Sigmoid colon (tissue), 7 donors: ENCODE data around the gene KCNH4. TPM values are rescaled to one million over a fixed set of nuclear protein-coding genes. Genes with fewer than 3 reads are reported as not detected.
"Not testable (repeated sequence)": the region's sequence is repeated elsewhere in the genome, so short reads cannot be mapped to it uniquely, and the experiment has no call there.

Experiments used
- DNase-seq: peaks from one replicate; pipeline ENCODE4 v3.0.0-alpha.2; 2019
- H3K27ac ChIP-seq, 4 donors: fragments of 200-600 bp; sonication (generic); one replicate each; pipeline ENCODE4 v1.5.1; 2016 to 2019; ENCODE audit warnings: mild to moderate bottlenecking in 1 of 4
- H3K27me3 ChIP-seq, 3 donors: fragments of 200-600 bp; sonication (generic); one replicate each; pipeline ENCODE4 v1.5.1; 2019; ENCODE audit warnings: mild to moderate bottlenecking in 1 of 3
- H3K36me3 ChIP-seq, 4 donors: fragments of 200-600 bp; sonication (generic); one replicate each; pipeline ENCODE4 v1.5.1; 2016 to 2019
- H3K4me1 ChIP-seq, 4 donors: fragments of 200-600 bp; sonication (generic); one replicate each; pipeline ENCODE4 v1.5.1; 2017 to 2019
- H3K4me3 ChIP-seq, 4 donors: fragments of 200-600 bp; sonication (generic); one replicate each; pipeline ENCODE4 v1.5.1; 2017 to 2019; ENCODE audit warnings: mild to moderate bottlenecking in 2 of 4, moderate library complexity in 1 of 4
- H3K9me3 ChIP-seq, 4 donors: fragments of 200-600 bp in 3 of 4; sonication (generic) in 3 of 4; one replicate each; pipeline versions ENCODE4 v1.5.1 to v1.6.1; 2013 to 2019
- EP300 ChIP-seq, 4 donors: sonication (generic); formaldehyde crosslinking; IDR thresholded peaks; one replicate each; pipeline ENCODE4 v1.6.1; 2017; ENCODE audit warnings: antibody characterized with exemption in 4 of 4
- POLR2A ChIP-seq, 2 donors: fragments of 450-650 bp; IDR thresholded peaks; one replicate each; pipeline ENCODE4 v1.6.1; 2016; ENCODE audit warnings: antibody characterized with exemption in 2 of 2, mild to moderate bottlenecking in 2 of 2, moderate library complexity in 2 of 2
- POLR2AphosphoS5 ChIP-seq, 4 donors: sonication (generic); formaldehyde crosslinking; IDR thresholded peaks; one replicate each; pipeline ENCODE4 v1.6.1; 2017; ENCODE audit warnings: antibody characterized with exemption in 4 of 4
- WGBS, 2 donors: extraction: QIAGEN DNeasy Blood & Tissue Kit; methylation state at CpG; one replicate each; pipeline ENCODE4 v1.1.7; 2013; 5-methylcytosine and 5-hydroxymethylcytosine counted together
- intact Hi-C: fragments of 100-400 bp; cut with DNase I; formaldehyde crosslinking; loops from one replicate; pipeline ENCODE4 v1.15.1; 2023
- polyA plus RNA-seq, 3 donors: library from polyadenylated mRNA; stranded (reverse); fragments of 200-250 nt; gene quantifications; one replicate each; pipeline ENCODE4 v1.2.3, GENCODE V29; 2013
- total RNA-seq, 4 donors: library from RNA; depleted of rRNA; stranded (reverse); fragments of >200 nt; gene quantifications; one replicate each; pipeline ENCODE4 v1.1.0, GENCODE V29; 2016
- TF ChIP-seq, protein P1 (sequence below), 4 experiments: fragments of 450-650 bp in 3 of 4; fragments of 200-600 bp in 1 of 4; IDR thresholded peaks; one replicate each; pipeline ENCODE4 v1.5.1; 2016 to 2019; ENCODE audit warnings: antibody characterized with exemption in 4 of 4, mild to moderate bottlenecking in 3 of 4, moderate library complexity in 2 of 4
- donor health status: healthy with polysubstance abuse.
- donor health status: Bipolar disorder and iron deficiency.
- donor health status: healthy.

Gene KCNH4
- total and polyA plus RNA-seq, 7 donors: 0.25 TPM; not detected in 6

DNA sequence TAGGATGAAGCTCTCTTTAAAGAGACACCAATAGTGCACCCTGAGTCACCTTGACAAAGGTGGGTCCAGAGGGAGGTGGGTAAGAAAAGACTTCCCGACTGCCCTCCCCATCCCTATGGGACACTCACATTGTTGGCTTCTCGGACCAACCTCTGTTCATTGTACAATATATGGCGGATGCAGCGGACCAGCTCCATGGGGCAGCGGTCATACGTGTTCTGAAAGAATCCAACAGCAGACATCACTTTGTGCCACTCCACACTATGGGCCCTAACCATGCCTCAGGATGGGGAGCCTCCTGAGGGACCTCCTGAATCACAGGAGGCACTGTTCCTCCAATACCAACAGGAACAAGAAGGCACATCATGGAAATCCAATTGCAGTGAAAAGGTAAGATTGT lies 43.7 kb upstream of the KCNH4 start:
- H3K27ac ChIP-seq: no peak overlapping the region
- peaks cover 4 to 66% (median 26%) of the 10 kb centered on the region in 4 donors for H3K36me3 ChIP-seq
- no peak for DNase-seq
- no peaks in the 10 kb centered on the region for H3K27me3 ChIP-seq
- no peaks in the 10 kb centered on the region for H3K9me3 ChIP-seq
- H3K4me1 ChIP-seq: peaks cover 0 to 17% (median 15%) of the 10 kb centered on the region in 4 donors
- intact Hi-C loops: loop anchor here (5.0 kb wide), 1 partner anchor 63 kb away; the partner anchor contains the start of gene STAT5A
- WGBS, 2 donors: 96% methylated on average over 6 of the region's 6 CpGs
- TF ChIP-seq EP300 (IDR thresholded peaks at IDR 0.05) (no peak), POLR2AphosphoS5 (IDR thresholded peaks at IDR 0.05) (no peak), POLR2A (IDR thresholded peaks at IDR 0.05) (no peak)
- TF ChIP-seq, protein P1, sequence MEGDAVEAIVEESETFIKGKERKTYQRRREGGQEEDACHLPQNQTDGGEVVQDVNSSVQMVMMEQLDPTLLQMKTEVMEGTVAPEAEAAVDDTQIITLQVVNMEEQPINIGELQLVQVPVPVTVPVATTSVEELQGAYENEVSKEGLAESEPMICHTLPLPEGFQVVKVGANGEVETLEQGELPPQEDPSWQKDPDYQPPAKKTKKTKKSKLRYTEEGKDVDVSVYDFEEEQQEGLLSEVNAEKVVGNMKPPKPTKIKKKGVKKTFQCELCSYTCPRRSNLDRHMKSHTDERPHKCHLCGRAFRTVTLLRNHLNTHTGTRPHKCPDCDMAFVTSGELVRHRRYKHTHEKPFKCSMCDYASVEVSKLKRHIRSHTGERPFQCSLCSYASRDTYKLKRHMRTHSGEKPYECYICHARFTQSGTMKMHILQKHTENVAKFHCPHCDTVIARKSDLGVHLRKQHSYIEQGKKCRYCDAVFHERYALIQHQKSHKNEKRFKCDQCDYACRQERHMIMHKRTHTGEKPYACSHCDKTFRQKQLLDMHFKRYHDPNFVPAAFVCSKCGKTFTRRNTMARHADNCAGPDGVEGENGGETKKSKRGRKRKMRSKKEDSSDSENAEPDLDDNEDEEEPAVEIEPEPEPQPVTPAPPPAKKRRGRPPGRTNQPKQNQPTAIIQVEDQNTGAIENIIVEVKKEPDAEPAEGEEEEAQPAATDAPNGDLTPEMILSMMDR (IDR thresholded peaks at IDR 0.05): no peak
- no peak overlapping the region for H3K4me3 ChIP-seq

DNA sequence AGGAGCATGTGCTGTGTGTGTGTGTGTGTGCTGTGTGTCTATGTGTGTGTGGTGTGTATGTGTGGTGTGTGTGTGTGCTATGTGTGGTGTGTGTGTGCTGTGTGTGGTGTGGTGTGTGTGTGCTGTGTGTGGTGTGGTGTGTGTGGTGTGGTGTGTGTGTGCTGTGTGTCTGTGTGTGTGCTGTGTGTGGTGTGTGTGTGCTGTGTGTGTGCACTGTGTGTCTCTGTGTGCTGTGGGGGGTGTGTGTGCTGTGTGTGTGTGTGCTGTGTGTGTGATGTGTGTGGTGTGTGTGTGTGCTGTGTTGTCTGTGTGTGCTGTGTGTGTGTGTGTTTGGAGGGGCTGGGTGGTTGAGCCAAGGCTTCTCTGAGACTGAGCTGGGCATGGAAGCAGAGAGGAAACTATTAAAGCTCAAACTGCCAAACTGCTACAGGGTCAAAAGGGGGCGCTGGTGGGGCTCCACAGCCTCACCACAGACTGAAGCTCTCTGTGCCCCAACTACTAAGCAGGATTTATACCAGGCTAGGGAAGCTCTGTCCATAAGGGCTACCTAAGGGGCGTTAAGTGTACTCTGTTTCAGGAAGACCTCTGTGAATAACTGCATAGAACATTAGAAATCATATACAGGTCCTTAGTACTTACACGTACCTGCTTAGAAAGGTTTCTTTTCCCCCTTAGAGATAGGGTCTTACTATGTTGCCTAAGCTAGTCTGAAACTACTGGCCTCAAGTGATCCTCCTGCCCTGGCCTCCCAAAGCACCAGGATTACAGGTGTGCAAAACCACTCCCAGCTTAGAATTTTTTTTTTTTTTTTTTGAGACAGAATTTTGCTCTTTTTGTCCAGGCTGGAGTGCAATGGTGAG lies 41.2 kb upstream of the KCNH4 start:
- Histone ChIP-seq H3K36me3 (peaks cover 17 to 83% (median 36%) of the 10 kb centered on the region in 4 donors), H3K9me3 (no peaks in the 10 kb centered on the region), H3K27me3 (no peaks in the 10 kb centered on the region), H3K4me1 (no peaks in the 10 kb centered on the region), H3K4me3 (no peak overlapping the region), H3K27ac (no peak overlapping the region)
- no peak for DNase-seq
- WGBS, 2 donors: 48 to 58% methylated on average over 3 of the region's 3 CpGs
- TF ChIP-seq, protein P1 (IDR thresholded peaks at IDR 0.05): peak in 3 of 4 experiments; percentile 17 to 49 (median 39)
- TF ChIP-seq EP300 (IDR thresholded peaks at IDR 0.05): no peak
- intact Hi-C loops: loop anchor here (5.0 kb wide), 1 partner anchor 65 kb away; the partner anchor contains the start of gene STAT5A

DNA sequence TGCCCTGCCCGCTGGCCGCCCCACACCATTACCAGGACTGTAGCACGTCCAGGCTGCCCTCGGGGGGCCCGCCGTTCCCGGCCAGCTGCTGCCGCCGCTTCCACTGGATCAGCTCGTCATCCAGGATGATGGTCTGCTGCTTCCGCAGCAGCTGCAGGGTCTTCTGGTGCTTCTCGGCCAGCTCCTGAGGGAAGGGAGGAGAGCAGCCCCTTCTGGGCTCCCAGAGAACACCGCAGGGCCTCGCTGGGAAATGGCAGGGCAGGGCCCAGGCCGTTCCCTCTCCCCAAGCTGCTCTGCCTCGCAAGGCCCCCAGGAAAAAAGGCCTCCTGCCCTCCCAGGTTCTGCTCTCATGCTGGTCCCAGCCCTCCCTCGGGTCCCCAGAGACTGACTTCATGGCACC lies 38.3 kb upstream of the KCNH4 start:
- 96 to 100% methylated on average over 3 to 4 of the region's 17 CpGs for WGBS, 2 donors
- H3K4me1 ChIP-seq, H3K4me3 ChIP-seq, DNase-seq, H3K9me3 ChIP-seq, H3K27ac ChIP-seq, H3K27me3 ChIP-seq, intact Hi-C loops: not testable (repeated sequence)
- peaks cover 32 to 84% (median 54%) of the 10 kb centered on the region in 4 donors for H3K36me3 ChIP-seq

DNA sequence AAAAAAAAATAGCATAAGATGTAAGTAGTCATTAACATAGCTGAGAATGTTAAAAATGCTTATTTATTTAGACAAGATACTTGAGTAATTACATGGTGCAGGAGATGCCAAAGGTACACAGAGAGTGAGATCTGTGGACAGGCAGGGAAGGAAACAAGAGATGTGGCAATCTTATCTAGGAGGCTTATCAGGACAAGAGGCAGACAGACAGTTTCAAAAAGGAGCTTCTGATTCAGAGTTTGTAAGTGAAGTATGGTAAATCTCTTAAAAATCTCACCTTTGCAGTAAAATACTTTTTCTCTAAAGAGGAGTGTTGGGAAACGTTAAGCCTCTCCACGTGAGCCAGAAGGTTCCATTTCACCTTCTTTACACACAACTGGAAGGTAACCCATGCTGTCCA lies 33.2 kb upstream of the KCNH4 start:
- Histone ChIP-seq H3K36me3 (peaks cover 35 to 97% (median 77%) of the 10 kb centered on the region in 4 donors), H3K4me1 (no peaks in the 10 kb centered on the region), H3K9me3 (no peaks in the 10 kb centered on the region), H3K4me3 (no peak overlapping the region), H3K27me3 (no peaks in the 10 kb centered on the region), H3K27ac (no peak overlapping the region)
- DNase-seq: no peak
- WGBS, 2 donors: 78 to 93% methylated on average over 2 of the region's 2 CpGs
- TF ChIP-seq POLR2A (IDR thresholded peaks at IDR 0.05) (no peak), POLR2AphosphoS5 (IDR thresholded peaks at IDR 0.05) (no peak)
- TF ChIP-seq, protein P1 (IDR thresholded peaks at IDR 0.05): no peak
- intact Hi-C loops: no loop called here

DNA sequence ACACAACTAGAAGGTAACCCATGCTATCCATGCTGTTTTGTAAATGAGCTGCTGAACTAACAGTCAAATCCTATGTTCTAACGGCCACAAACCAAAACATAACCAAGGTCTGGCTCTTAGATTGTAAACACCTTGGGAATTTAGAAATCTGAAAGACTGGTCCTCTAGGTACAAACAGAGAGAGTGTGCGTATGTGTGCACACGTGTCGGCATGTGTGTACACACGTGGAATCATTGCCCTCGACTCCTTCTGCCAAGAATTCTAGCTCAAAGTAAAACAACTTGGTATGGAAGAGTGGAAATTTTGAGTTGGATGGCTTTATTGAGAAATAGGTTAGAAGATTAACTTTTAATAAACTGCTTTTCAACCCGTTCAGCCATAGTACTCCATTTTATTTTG lies 31.4 kb upstream of the KCNH4 start:
- TF ChIP-seq POLR2AphosphoS5 (IDR thresholded peaks at IDR 0.05): peak in 1 of 4 donors; percentile 28
- TF ChIP-seq, protein P1 (IDR thresholded peaks at IDR 0.05): no peak
- WGBS, 2 donors: 80 to 81% methylated on average over 7 of the region's 7 CpGs
- peak overlapping the region; percentile 29 to 54 (median 46) for H3K27ac ChIP-seq
- H3K4me1 ChIP-seq: no peaks in the 10 kb centered on the region
- DNase-seq: no peak
- no peaks in the 10 kb centered on the region for H3K9me3 ChIP-seq
- peaks cover 33 to 100% (median 75%) of the 10 kb centered on the region in 4 donors for H3K36me3 ChIP-seq
- no peaks in the 10 kb centered on the region for H3K27me3 ChIP-seq
- intact Hi-C loops: no loop called here
- H3K4me3 ChIP-seq: no peak overlapping the region
